C4-2B (cell line): Measurements from ENCODE around the gene ZDHHC3.

Source experiments
- ZFX ChIP-seq: fragments of 450-650 bp; IDR thresholded peaks from 2 replicates; pipeline ENCODE4 v1.6.1; 2017
- TF ChIP-seq, protein P1 (sequence below): fragments of 450-650 bp; conservative IDR thresholded peaks from 2 replicates; pipeline ENCODE4 v1.5.1; 2017; ENCODE audit warnings: mild to moderate bottlenecking

DNA sequence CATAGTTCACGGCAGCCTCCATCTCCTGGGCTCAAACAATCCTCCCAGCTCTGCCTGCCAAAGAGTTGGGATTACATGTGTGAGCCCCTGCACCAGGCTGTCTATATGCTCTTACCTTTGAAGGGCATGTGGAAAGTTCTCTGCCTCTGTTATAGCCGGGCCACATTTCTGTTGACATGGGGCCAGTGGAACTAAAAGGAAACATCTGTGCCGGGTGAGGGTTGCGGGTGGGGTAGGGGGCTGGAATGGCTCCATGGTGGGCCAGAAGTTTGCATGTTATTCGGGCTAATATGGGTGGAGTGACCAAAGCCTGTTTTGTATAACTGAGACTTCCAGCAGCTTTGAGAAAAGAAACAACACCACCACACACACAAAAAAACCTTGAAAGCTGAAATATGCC is 41.8 kb upstream of the ZDHHC3 start:
- TF ChIP-seq, protein P1, sequence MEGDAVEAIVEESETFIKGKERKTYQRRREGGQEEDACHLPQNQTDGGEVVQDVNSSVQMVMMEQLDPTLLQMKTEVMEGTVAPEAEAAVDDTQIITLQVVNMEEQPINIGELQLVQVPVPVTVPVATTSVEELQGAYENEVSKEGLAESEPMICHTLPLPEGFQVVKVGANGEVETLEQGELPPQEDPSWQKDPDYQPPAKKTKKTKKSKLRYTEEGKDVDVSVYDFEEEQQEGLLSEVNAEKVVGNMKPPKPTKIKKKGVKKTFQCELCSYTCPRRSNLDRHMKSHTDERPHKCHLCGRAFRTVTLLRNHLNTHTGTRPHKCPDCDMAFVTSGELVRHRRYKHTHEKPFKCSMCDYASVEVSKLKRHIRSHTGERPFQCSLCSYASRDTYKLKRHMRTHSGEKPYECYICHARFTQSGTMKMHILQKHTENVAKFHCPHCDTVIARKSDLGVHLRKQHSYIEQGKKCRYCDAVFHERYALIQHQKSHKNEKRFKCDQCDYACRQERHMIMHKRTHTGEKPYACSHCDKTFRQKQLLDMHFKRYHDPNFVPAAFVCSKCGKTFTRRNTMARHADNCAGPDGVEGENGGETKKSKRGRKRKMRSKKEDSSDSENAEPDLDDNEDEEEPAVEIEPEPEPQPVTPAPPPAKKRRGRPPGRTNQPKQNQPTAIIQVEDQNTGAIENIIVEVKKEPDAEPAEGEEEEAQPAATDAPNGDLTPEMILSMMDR = no peak
- TF ChIP-seq ZFX = no peak
